Stimulated activated CD4-positive, alpha-beta T cell treated with anti-CD3 and anti-CD28 coated beads, Interleukin-1b, Interleukin-23, amount 100 ng/mL, for 24 hours (primary cell): ENCODE measurements around the gene HIVEP3.
A peak's percentile ranks its signal among the peaks of the same experiment; 100 is the strongest.
"Not testable (repeated sequence)": the region's sequence is repeated elsewhere in the genome, so short reads cannot be mapped to it uniquely, and the experiment has no call there.

Experiments
- DNase-seq, 4 experiments: peaks; one replicate each; pipeline ENCODE4 v3.0.0-alpha.2; 2020; ENCODE audit warnings: low read depth in 4 of 4, low spot score in 1 of 4

HIVEP3 gene

GRCh38 chr1:41918450-41919043 lies at the start of gene HIVEP3:
Gene HIVEP3 (minus strand): TSS chr1:41918922.
- no peak for DNase-seq

GRCh38 chr1:41964400-41964799 lies 45.7 kb upstream of the HIVEP3 start:
- no peak for DNase-seq

- no peak for DNase-seq
These were observed 44.9 kb upstream of the HIVEP3 start for GRCh38 chr1:41963636-41964035.

GRCh38 chr1:41958015-41958673 lies 39.4 kb upstream of the HIVEP3 start:
- DNase-seq: no peak

- no peak for DNase-seq
These were observed 38.8 kb upstream of the HIVEP3 start for GRCh38 chr1:41957568-41957967.

- no peak for DNase-seq
These were observed 36.9 kb upstream of the HIVEP3 start for GRCh38 chr1:41955461-41956159.

GRCh38 chr1:41954533-41954944 lies 35.8 kb upstream of the HIVEP3 start:
- no peak for DNase-seq

GRCh38 chr1:41953291-41953690 lies 34.6 kb upstream of the HIVEP3 start:
- no peak for DNase-seq

- no peak for DNase-seq
These were observed 33.5 kb upstream of the HIVEP3 start for GRCh38 chr1:41952208-41952607.

GRCh38 chr1:41951492-41951891 lies 32.8 kb upstream of the HIVEP3 start:
- DNase-seq: peak in 1 of 4 experiments; percentile 5

- DNase-seq: no peak
These were observed 32.1 kb upstream of the HIVEP3 start for GRCh38 chr1:41950820-41951219.

GRCh38 chr1:41945946-41946345 lies 27.2 kb upstream of the HIVEP3 start:
- DNase-seq: not testable (repeated sequence)

GRCh38 chr1:41943717-41944116 lies 25.0 kb upstream of the HIVEP3 start:
- no peak for DNase-seq

- no peak for DNase-seq
These were observed 23.6 kb upstream of the HIVEP3 start for GRCh38 chr1:41942278-41942677.

- DNase-seq: no peak
These were observed 22.7 kb upstream of the HIVEP3 start for GRCh38 chr1:41941381-41941780.

GRCh38 chr1:41939194-41939593 lies 20.5 kb upstream of the HIVEP3 start:
- no peak for DNase-seq

GRCh38 chr1:41936107-41936506 lies 17.4 kb upstream of the HIVEP3 start:
- DNase-seq: no peak

GRCh38 chr1:41935226-41935625 lies 16.5 kb upstream of the HIVEP3 start:
- no peak for DNase-seq

- DNase-seq: no peak
These were observed 14.4 kb upstream of the HIVEP3 start for GRCh38 chr1:41933106-41933505.

GRCh38 chr1:41931578-41931977 lies 12.9 kb upstream of the HIVEP3 start:
- no peak for DNase-seq

GRCh38 chr1:41927118-41927517 lies 8.4 kb upstream of the HIVEP3 start:
- DNase-seq: no peak

- DNase-seq: no peak
These were observed 7.0 kb upstream of the HIVEP3 start for GRCh38 chr1:41925712-41926111.
